HCT116 (cell line): ENCODE results near the gene VIT.

ENCODE experiments used
- CEBPB ChIP-seq: IDR thresholded peaks from 2 replicates; pipeline ENCODE4 v1.6.1; 2012; ENCODE audit warnings: low read depth
- CTCF ChIP-seq, 3 experiments: fragments of 200-600 bp in 1 of 3; sonication (generic) in 1 of 3; IDR thresholded peaks in 2 of 3; conservative IDR thresholded peaks in 1 of 3; 2 replicates each; pipeline ENCODE4 v1.5.1; 2012 to 2017; ENCODE audit warnings: low read depth in 2 of 3, low read length in 2 of 3, antibody characterized with exemption in 1 of 3, borderline replicate concordance in 1 of 3, control low read depth in 1 of 3, mild to moderate bottlenecking in 1 of 3, mixed read lengths in 1 of 3, mixed run types in 1 of 3, moderate library complexity in 1 of 3; ENCODE audit not compliant: insufficient read depth in 1 of 3
- ELF1 ChIP-seq: IDR thresholded peaks from 2 replicates; pipeline ENCODE4 v1.6.1; 2012; ENCODE audit warnings: low read depth, borderline replicate concordance
- EZH2 ChIP-seq: fragments of 200-600 bp; sonication (generic); IDR thresholded peaks from 2 replicates; pipeline ENCODE4 v1.6.1; 2017; ENCODE audit warnings: antibody characterized with exemption, mixed run types
- MAX ChIP-seq: IDR thresholded peaks from 2 replicates; pipeline ENCODE4 v1.6.1; 2012
- POLR2A ChIP-seq: IDR thresholded peaks from 2 replicates; pipeline ENCODE4 v1.7.0; 2011; ENCODE audit warnings: borderline replicate concordance; ENCODE audit not compliant: insufficient read depth, insufficient read length; ENCODE audit errors: extremely low read depth
- POLR2AphosphoS5 ChIP-seq: IDR thresholded peaks from 2 replicates; pipeline ENCODE4 v1.6.1; 2011; ENCODE audit warnings: mild to moderate bottlenecking, low read depth, low read length, moderate library complexity
- RAD21 ChIP-seq: IDR thresholded peaks from 2 replicates; pipeline ENCODE4 v1.6.1; 2012; ENCODE audit warnings: low read depth, mild to moderate bottlenecking
- REST ChIP-seq: IDR thresholded peaks from 2 replicates; pipeline ENCODE4 v1.6.1; 2012; ENCODE audit warnings: low read depth
- SIN3A ChIP-seq: IDR thresholded peaks from 2 replicates; pipeline ENCODE4 v1.6.1; 2012; ENCODE audit warnings: low read depth
- SP1 ChIP-seq: IDR thresholded peaks from 2 replicates; pipeline ENCODE4 v1.6.1; 2012; ENCODE audit warnings: low read depth

GRCh38 chr2:36701391-36701795 lies 4.9 kb downstream of the VIT start:
- TF ChIP-seq POLR2A (no peak), MAX (no peak), CEBPB (no peak), CTCF (IDR thresholded peaks at IDR 0.05 in 2 of 3, conservative IDR thresholded peaks at IDR 0.05 in 1 of 3; ENCODE audit: borderline replicate concordance in 1 of 3, insufficient read depth in 1 of 3, low read depth in 2 of 3, low read length in 2 of 3) (0 out of 6 replicates have a peak, but pooled peaks of 1 of the 3 experiments have one; percentile 8), REST (no peak), EZH2 (no peak), ELF1 (no peak), SP1 (no peak), POLR2AphosphoS5 (no peak), SIN3A (no peak), RAD21 (no peak)
